Activated CD4-positive, alpha-beta T cell treated with anti-CD3 and anti-CD28 coated beads, Interleukin-2, amount 10 ng/mL, durations not matched to agents 7 days and 5 days (primary cell): Measurements from ENCODE around the gene REEP5. TPM values are rescaled to one million over a fixed set of nuclear protein-coding genes. Genes with fewer than 3 reads are reported as not detected.

Experiments
- CTCF ChIA-PET: fragments of 350-600 bp; sonication (Branson Sonifier 250); formaldehyde crosslinking; loops from one replicate; lab custom pipeline; 2021; ENCODE audit warnings: antibody characterized with exemption; lab: Charles Lee
- POLR2A ChIA-PET: fragments of 350-600 bp; sonication (Branson Sonifier 250); formaldehyde crosslinking; loops from one replicate; lab custom pipeline; 2021; ENCODE audit warnings: antibody characterized with exemption; lab: Charles Lee
- DNase-seq: peaks from one replicate; pipeline ENCODE4 v3.0.0-alpha.2; 2020
- H3K27ac Mint-ChIP-seq: one replicate; pipeline ENCODE4 v1.8.0; 2021; ENCODE audit warnings: mild to moderate bottlenecking, moderate library complexity, mixed read lengths
- H3K27me3 Mint-ChIP-seq: one replicate; pipeline ENCODE4 v1.8.0; 2021; ENCODE audit warnings: mixed read lengths
- H3K36me3 Mint-ChIP-seq: one replicate; pipeline ENCODE4 v1.8.0; 2021; ENCODE audit warnings: low read depth, mixed read lengths
- H3K4me1 Mint-ChIP-seq: one replicate; pipeline ENCODE4 v1.8.0; 2021; ENCODE audit warnings: mixed read lengths
- H3K4me3 Mint-ChIP-seq: one replicate; pipeline ENCODE4 v1.8.0; 2021; ENCODE audit warnings: mild to moderate bottlenecking, moderate library complexity, mixed read lengths
- H3K9me3 Mint-ChIP-seq: one replicate; pipeline ENCODE4 v1.8.0; 2021; ENCODE audit warnings: mixed read lengths
- total RNA-seq, 2 experiments: library from RNA; stranded (reverse); gene quantifications; one replicate each; pipeline ENCODE4 v1.2.3, GENCODE V29; 2021

Gene REEP5
- total RNA-seq, 2 experiments from 2014 or later = 75.1 to 80.3 TPM

DNA sequence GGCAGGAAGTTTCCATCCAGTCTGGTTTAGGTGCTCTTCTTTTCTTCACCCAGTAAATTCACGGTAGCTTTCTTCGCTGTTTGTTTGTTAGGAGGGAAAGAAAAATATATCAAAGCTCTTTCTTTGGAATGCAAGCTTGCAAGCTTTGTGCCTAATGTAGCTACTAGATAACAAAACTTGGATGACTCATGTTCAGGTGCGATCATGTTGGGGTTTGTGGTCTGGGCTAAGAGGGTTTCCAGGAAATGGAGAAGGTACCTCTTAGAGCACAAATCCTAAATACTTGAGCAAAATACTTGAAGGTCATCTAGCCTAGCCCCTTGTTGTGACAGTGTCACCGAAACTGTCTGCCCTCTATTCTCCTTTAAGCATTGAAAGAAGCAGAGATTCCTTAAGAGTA, 43.3 kb downstream of the REEP5 start:
- ChIA-PET CTCF (interaction anchor here (0.9 to 3.5 kb wide), 6 partner anchors 8 to 43 kb away, joined by 3 to 15 read pairs (median 4); partner anchors contain the start of gene REEP5), POLR2A (interaction anchor here (0.8 to 1.3 kb wide), 2 partner anchors 9 to 12 kb away, joined by 3 read pairs; no protein-coding TSS in a partner anchor)
- peak; percentile 77 for DNase-seq
- peaks cover 45% of the 10 kb centered on the region for H3K36me3 Mint-ChIP-seq
- H3K4me3 Mint-ChIP-seq = peak overlapping the region; percentile 20
- peak overlapping the region; percentile 78 for H3K27ac Mint-ChIP-seq
- H3K27me3 Mint-ChIP-seq = no peaks in the 10 kb centered on the region
- H3K4me1 Mint-ChIP-seq = peaks cover 54% of the 10 kb centered on the region
- H3K9me3 Mint-ChIP-seq = peaks cover 2% of the 10 kb centered on the region

DNA sequence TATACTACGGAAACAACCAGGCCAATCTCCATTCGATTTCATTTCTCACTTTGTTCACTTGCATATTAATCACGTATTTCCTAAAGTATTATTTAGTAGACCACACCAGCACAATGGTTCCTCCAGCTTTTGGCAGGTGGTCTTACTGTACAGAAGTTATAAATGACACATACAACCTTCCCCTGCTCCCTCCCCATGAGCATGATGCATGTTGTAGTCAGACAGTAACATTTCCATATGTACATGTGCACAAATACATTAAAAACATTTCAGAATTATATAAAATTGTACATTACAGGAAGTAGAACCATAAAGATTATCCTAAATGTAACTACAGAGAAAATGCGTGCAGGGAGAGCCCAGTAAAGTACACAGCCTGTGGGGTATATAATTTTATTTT, 43.9 kb downstream of the REEP5 start:
- H3K27me3 Mint-ChIP-seq = no peaks in the 10 kb centered on the region
- POLR2A ChIA-PET = interaction anchor here (0.8 to 1.3 kb wide), 3 partner anchors 8 to 98 kb away, joined by 3 read pairs; no protein-coding TSS in a partner anchor
- H3K9me3 Mint-ChIP-seq = peaks cover 2% of the 10 kb centered on the region
- CTCF ChIA-PET = interaction anchor here (0.9 to 3.5 kb wide), 5 partner anchors 10 to 43 kb away, joined by 3 to 15 read pairs (median 3); partner anchors contain the start of gene REEP5
- DNase-seq = no peak
- H3K36me3 Mint-ChIP-seq = peaks cover 49% of the 10 kb centered on the region
- H3K4me3 Mint-ChIP-seq = peak overlapping the region; percentile 20
- peak overlapping the region; percentile 78 for H3K27ac Mint-ChIP-seq
- peaks cover 59% of the 10 kb centered on the region for H3K4me1 Mint-ChIP-seq

DNA sequence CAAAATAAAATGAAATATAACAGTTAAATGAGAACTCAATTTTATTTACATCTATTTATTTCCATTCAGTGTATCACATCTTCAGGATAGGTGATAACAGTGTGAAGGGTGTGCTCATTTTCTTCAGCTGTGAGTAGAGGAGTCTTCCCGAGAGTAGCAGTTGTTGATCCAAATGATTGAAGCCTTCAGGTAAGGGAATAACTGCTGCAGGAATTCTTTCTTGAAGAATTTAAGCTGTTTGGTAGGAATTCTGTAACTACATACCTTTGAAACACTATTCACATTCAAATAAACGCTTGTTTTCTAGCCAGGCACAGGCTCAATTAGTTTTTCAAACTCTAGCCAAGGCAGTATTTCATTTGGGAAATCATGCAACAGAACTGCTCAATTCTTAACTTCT, 45.7 kb downstream of the REEP5 start:
- Mint-ChIP-seq H3K27me3 (no peaks in the 10 kb centered on the region), H3K9me3 (peaks cover 2% of the 10 kb centered on the region), H3K4me1 (peaks cover 64% of the 10 kb centered on the region), H3K36me3 (peaks cover 59% of the 10 kb centered on the region), H3K27ac (peak overlapping the region; percentile 5), H3K4me3 (no peak overlapping the region)
- ChIA-PET CTCF (no interaction called here), POLR2A (no interaction called here)
- no peak for DNase-seq

DNA sequence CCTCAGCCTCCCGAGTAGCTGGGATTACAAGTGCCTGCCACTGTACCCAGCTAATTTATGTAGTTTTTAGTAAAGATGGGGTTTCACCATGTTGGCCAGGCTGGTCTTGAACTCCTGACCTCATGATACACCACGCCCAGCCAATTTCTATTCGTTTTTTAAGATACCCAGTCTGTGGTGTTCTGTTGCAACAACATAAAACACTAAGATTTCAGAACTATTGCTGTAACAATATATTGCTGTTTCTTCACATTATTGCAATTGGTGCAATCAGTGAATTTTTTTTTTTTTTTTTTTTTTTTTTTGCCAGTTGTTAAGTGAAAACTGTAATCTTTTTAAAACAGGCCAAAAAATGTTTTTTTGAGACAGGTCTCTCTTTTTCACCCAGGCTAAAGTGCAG, 51.1 kb downstream of the REEP5 start:
- DNase-seq = no peak
- Mint-ChIP-seq H3K4me3 (no peak overlapping the region), H3K27me3 (no peaks in the 10 kb centered on the region), H3K27ac (no peak overlapping the region), H3K36me3 (peaks cover 67% of the 10 kb centered on the region), H3K4me1 (peaks cover 64% of the 10 kb centered on the region), H3K9me3 (no peaks in the 10 kb centered on the region)
- ChIA-PET POLR2A (interaction anchor here (1.1 kb wide), 1 partner anchor 45 kb away, joined by 4 read pairs; no protein-coding TSS in a partner anchor), CTCF (interaction anchor here (0.6 to 2.2 kb wide), 4 partner anchors 8 to 145 kb away, joined by 3 to 6 read pairs (median 4); partner anchors contain the start of gene SRP19)

DNA sequence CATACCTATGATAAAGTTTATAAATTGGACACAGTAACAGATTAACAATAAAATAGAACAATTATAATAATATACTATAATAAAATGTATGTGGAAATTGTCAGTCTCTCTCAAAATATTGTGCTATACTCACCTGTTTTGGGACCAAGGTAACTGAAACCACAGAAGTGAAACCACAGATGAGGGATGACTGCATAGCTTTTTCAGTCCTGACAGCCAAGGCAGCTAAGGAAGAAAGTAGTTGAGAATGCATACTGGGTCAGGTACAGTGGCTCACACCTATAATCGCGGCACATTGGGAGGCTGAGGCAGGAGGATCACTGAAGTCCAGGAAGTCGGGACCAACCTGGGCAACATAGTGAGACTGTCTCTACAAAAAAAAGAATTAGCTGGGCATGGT, 52.1 kb downstream of the REEP5 start:
- Mint-ChIP-seq H3K9me3 (no peaks in the 10 kb centered on the region), H3K27me3 (no peaks in the 10 kb centered on the region), H3K4me1 (peaks cover 64% of the 10 kb centered on the region), H3K27ac (peak overlapping the region; percentile 61), H3K4me3 (no peak overlapping the region), H3K36me3 (peaks cover 64% of the 10 kb centered on the region)
- ChIA-PET CTCF (interaction anchor here (0.6 to 2.2 kb wide), 4 partner anchors 9 to 43 kb away, joined by 3 to 6 read pairs (median 4); partner anchors contain the start of gene SRP19), POLR2A (interaction anchor here (0.8 to 1.1 kb wide), 2 partner anchors 9 to 46 kb away, joined by 3 to 4 read pairs; no protein-coding TSS in a partner anchor)
- DNase-seq = peak; percentile 52

DNA sequence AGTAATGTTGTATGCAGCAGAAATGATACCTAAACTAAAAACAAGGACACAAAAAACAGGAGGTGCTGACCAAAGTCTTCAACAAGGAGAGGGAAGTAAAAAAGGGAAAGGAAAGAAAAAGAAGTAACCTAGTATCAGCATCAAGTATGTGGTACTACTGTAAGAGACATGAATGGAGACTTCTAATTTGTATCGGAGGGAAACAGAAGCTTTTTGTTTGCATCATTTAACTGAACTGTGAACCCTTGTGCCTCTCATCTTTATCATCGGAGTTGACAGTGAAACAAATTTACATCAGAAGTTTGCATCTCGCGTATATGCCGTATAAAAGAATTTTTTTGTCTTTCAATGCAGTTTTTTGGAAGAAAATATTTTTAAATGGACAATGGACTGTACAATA, 54.6 kb downstream of the REEP5 start:
- H3K36me3 Mint-ChIP-seq = peaks cover 62% of the 10 kb centered on the region
- no peaks in the 10 kb centered on the region for H3K9me3 Mint-ChIP-seq
- H3K27me3 Mint-ChIP-seq = no peaks in the 10 kb centered on the region
- ChIA-PET POLR2A (interaction anchor here (0.7 kb wide), 1 partner anchor 695 kb away, joined by 3 read pairs; no protein-coding TSS in a partner anchor), CTCF (interaction anchor here (0.9 to 1.7 kb wide), 5 partner anchors 8 to 22 kb away, joined by 3 to 5 read pairs (median 3); no protein-coding TSS in a partner anchor)
- peaks cover 65% of the 10 kb centered on the region for H3K4me1 Mint-ChIP-seq
- H3K27ac Mint-ChIP-seq = peak overlapping the region; percentile 19
- DNase-seq = no peak
- H3K4me3 Mint-ChIP-seq = no peak overlapping the region

DNA sequence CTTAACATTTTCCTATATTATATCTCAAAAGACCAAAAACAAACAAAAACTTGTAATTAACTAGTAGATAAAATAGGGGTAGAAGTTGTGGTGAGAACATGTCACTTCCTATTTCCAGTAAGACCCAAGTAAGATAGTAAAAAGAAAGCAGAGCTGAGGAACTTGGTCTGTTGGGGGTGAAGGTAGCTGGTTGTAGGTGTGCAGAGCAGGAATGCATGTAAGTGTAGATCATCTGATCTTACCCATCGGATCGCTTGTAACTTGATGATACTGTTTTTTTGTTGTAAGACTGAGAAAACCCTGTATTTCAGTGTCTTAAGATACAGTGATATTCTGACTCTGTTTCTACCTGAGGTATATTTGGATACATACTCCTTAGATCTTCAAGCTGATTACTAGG, 55.3 kb downstream of the REEP5 start:
- ChIA-PET POLR2A (interaction anchor here (0.5 kb wide), 1 partner anchor 12 kb away, joined by 3 read pairs; no protein-coding TSS in a partner anchor), CTCF (interaction anchor here (0.9 to 1.7 kb wide), 3 partner anchors 14 to 19 kb away, joined by 3 to 5 read pairs (median 4); no protein-coding TSS in a partner anchor)
- no peak overlapping the region for H3K4me3 Mint-ChIP-seq

DNA sequence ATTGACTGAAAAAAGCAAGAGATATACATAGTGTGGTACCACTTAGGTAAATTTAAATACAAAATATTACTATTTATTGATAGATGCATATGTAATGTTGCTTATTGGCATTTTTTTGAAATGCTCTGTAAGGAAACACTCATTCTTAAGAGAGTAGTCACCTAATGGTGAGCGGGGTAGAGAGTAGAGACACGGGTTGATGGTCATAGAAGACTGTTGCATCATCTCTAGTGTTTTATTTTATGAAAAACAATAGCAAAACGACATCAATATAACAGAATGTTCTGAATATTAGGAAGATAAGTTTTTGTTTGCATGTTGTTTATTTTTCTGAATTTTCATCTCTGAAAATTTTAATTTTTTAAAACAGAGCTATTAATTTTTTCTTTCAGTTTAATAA, 56.9 kb downstream of the REEP5 start:
- Mint-ChIP-seq H3K4me3 (no peak overlapping the region), H3K4me1 (peaks cover 69% of the 10 kb centered on the region), H3K27ac (no peak overlapping the region), H3K9me3 (no peaks in the 10 kb centered on the region), H3K27me3 (no peaks in the 10 kb centered on the region), H3K36me3 (peaks cover 49% of the 10 kb centered on the region)
- CTCF ChIA-PET = interaction anchor here (0.6 to 1.3 kb wide), 2 partner anchors 17 to 376 kb away, joined by 3 to 4 read pairs; no protein-coding TSS in a partner anchor
- POLR2A ChIA-PET = interaction anchor here (0.6 kb wide), 1 partner anchor 1629 kb away, joined by 3 read pairs; no protein-coding TSS in a partner anchor
- no peak for DNase-seq

More for the DNA sequence above, 55.3 kb downstream of the REEP5 start:
- Mint-ChIP-seq H3K27ac (peak overlapping the region; percentile 41), H3K36me3 (peaks cover 59% of the 10 kb centered on the region), H3K9me3 (no peaks in the 10 kb centered on the region), H3K4me1 (peaks cover 68% of the 10 kb centered on the region), H3K27me3 (no peaks in the 10 kb centered on the region)
- DNase-seq = no peak

DNA sequence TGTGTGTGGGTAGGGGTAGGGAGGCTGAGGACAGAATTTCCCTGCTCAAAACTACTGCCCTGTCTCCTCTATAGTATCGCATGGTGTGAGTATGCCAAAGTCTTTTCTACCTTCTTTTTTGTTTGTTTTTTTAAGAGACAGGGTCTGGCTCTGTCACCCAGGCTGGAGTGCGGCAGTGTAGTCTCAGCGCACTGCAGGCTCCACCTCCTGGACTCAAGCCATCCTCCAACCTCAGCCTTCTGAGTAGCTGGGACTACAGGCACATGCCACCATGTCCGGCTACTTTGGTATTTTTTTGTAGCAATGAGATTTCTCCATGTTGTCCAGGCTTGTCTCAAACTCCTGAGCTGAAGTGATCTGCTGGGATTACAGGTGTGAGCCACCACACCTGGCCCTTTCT, 58.5 kb downstream of the REEP5 start:
- H3K4me3 Mint-ChIP-seq = peak overlapping the region; percentile 35
- no peaks in the 10 kb centered on the region for H3K27me3 Mint-ChIP-seq
- H3K9me3 Mint-ChIP-seq = peaks cover 2% of the 10 kb centered on the region
- POLR2A ChIA-PET = no interaction called here
- H3K4me1 Mint-ChIP-seq = peaks cover 56% of the 10 kb centered on the region
- DNase-seq = no peak
- CTCF ChIA-PET = no interaction called here
- peak overlapping the region; percentile 60 for H3K27ac Mint-ChIP-seq
- H3K36me3 Mint-ChIP-seq = peaks cover 39% of the 10 kb centered on the region

DNA sequence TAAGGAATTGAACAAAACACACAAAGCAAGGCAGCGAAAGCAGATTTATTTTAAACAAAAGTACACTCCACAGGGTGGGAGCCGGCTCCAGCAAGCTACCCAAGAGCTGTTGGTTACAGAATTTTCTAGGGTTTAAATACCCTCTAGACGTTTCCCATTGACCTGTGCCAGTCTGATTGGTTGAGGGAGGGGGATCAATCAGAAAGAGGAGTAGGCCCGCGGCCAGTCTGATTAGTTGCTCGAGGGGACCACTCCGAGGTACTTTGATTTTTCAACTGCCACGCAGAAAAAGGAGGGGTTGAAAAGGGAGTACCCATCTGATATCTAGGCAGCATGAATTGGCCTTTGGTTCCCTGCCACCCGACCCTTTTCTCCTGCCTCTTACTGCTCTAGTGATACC, 59.9 kb downstream of the REEP5 start:
- ChIA-PET CTCF (interaction anchor here (0.9 kb wide), 1 partner anchor 125 kb away, joined by 3 read pairs; no protein-coding TSS in a partner anchor), POLR2A (no interaction called here)
- DNase-seq = no peak
- peak overlapping the region; percentile 97 for H3K27ac Mint-ChIP-seq
- H3K4me3 Mint-ChIP-seq = peak overlapping the region; percentile 98
- peaks cover 28% of the 10 kb centered on the region for H3K36me3 Mint-ChIP-seq
- H3K9me3 Mint-ChIP-seq = peaks cover 2% of the 10 kb centered on the region
- H3K4me1 Mint-ChIP-seq = peaks cover 50% of the 10 kb centered on the region
- peaks cover 6% of the 10 kb centered on the region for H3K27me3 Mint-ChIP-seq

DNA sequence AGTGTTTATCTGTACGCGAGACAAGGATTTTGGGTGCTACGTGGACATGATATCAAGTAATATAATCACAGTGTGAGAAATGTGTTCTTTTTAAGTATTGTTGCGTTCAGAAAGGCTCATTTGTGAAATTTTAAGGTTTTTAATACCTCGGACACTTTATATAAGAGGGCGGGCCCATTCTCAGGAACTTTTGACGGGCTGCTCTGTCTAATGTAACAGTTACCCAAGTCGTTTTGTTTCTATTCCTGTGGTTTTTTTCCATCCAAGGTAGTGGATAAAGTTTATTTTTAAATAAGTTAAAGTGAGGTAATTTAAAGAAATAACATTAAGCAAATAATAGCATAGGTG, 60.4 kb downstream of the REEP5 start:
- Mint-ChIP-seq H3K36me3 (peaks cover 24% of the 10 kb centered on the region), H3K9me3 (peaks cover 2% of the 10 kb centered on the region), H3K27me3 (peaks cover 8% of the 10 kb centered on the region), H3K4me3 (peak overlapping the region; percentile 98), H3K27ac (peak overlapping the region; percentile 97), H3K4me1 (peaks cover 45% of the 10 kb centered on the region)
- DNase-seq = no peak
- CTCF ChIA-PET = interaction anchor here (0.9 to 1.5 kb wide), 4 partner anchors 47 to 125 kb away, joined by 3 to 4 read pairs (median 4); partner anchors contain the start of gene REEP5
- POLR2A ChIA-PET = no interaction called here

DNA sequence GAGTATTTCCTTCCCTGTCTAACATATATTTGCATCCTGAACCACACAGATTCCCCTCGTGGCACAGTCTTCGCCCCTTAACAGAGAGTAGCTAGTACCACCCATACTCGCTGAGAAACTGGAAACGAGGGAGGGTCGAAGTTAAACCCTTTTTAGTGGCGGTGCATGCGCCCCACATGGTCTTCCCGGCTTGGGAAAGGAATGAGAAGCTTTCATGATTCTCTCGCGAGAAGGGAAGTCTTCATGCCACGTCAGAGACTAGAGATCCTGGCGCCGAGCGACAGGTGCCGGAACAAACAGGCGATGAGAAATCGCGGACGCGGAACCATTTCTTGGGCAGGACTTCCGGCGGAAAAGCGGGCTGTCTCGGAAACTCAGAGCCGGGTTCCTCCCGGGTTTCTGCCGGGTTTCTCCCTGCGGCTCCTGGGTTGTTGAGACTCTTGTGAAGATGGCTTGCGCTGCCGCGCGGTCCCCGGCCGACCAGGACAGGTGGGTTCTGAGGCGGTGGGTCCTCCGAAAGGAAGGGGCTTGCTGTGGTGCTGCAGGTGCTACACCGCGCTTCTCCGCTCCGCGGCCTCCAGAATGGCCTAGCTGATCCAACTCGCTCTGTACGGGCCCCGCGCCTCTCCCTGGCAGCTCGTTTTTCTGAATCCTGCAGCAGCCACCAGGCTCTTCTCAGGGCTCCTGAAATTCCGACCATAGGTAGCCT, 60.9 kb downstream of the REEP5 start, which contains the start of gene SRP19:
SRP19 (plus strand) TSS at position 359 of the 709 bp plus-strand sequence; CDS start at position 449, 90 bp downstream.
- Mint-ChIP-seq H3K4me1 (peaks cover 40% of the 10 kb centered on the region), H3K4me3 (peak within 1 kb of the TSS; percentile 98), H3K27ac (peak within 1 kb of the TSS; percentile 97), H3K9me3 (peaks cover 2% of the 10 kb centered on the region), H3K36me3 (peaks cover 21% of the 10 kb centered on the region), H3K27me3 (peaks cover 13% of the 10 kb centered on the region)
- ChIA-PET POLR2A (interaction anchor here (0.9 kb wide), 2 partner anchors 22 to 115 kb away, joined by 3 to 5 read pairs; partner anchors contain the start of gene DCP2), CTCF (interaction anchor here (0.5 to 3.9 kb wide), 12 partner anchors 8 to 126 kb away, joined by 3 to 19 read pairs (median 3); partner anchors contain the start of gene REEP5)
- peak; percentile 95 for DNase-seq
